G401 (cell line): ENCODE measurements around the gene RNASE12. TPM values are rescaled to one million over a fixed set of nuclear protein-coding genes. Genes with fewer than 3 reads are reported as not detected.

Experiments
- DNase-seq: peaks from one replicate; pipeline ENCODE4 v3.0.0-alpha.2; 2015; ENCODE audit warnings: low spot score
- in situ Hi-C: cut with HindIII; loops from 2 replicates; pipeline ENCODE4 v1.10.0; 2016; ENCODE audit warnings: low sequenced_read_pairs, mixed read lengths
- total RNA-seq: library from RNA; depleted of rRNA; stranded (reverse); fragments of >200 nt; shearing (Covaris generic); gene quantifications from 2 replicates; pipeline ENCODE4 v1.2.3, GENCODE V29; 2014; rRNA removed

Gene RNASE12
- total RNA-seq, 1 experiment from 2014 or later = not detected

- in situ Hi-C loops = no loop called here
These were observed 34.5 kb downstream of the RNASE12 start for GRCh38 chr14:20556500-20557211.

GRCh38 chr14:20555845-20556244, 35.3 kb downstream of the RNASE12 start:
- in situ Hi-C loops = no loop called here
- DNase-seq = no peak

More at GRCh38 chr14:20556500-20557211, 34.5 kb downstream of the RNASE12 start:
- no peak for DNase-seq

- in situ Hi-C loops = no loop called here
- DNase-seq = no peak
These were observed 38.2 kb downstream of the RNASE12 start for GRCh38 chr14:20553024-20553423.

- no peak for DNase-seq
- in situ Hi-C loops = no loop called here
These were observed 39.6 kb downstream of the RNASE12 start for GRCh38 chr14:20551606-20552005.

GRCh38 chr14:20550926-20551325, 40.2 kb downstream of the RNASE12 start:
- in situ Hi-C loops = no loop called here
- no peak for DNase-seq

- in situ Hi-C loops = no loop called here
- DNase-seq = no peak
These were observed 42.6 kb downstream of the RNASE12 start for GRCh38 chr14:20548414-20549158.

GRCh38 chr14:20546877-20547276, 44.3 kb downstream of the RNASE12 start:
- in situ Hi-C loops = no loop called here
- DNase-seq = no peak

Other genes starting within 250 kb of the RNASE12 start
- gene PARP2, start 247.7 kb downstream of the RNASE12 start, total RNA-seq = 12.9 and 17.7 TPM in 2 replicates
- gene TEP1, start 177.9 kb downstream of the RNASE12 start, total RNA-seq = 3.8 and 9.3 TPM in 2 replicates
- gene KLHL33, start 155.2 kb downstream of the RNASE12 start, total RNA-seq = not detected in 2 replicates
- gene OSGEP, start 136.6 kb downstream of the RNASE12 start, total RNA-seq = 46.3 and 60.7 TPM in 2 replicates
- gene APEX1, start 136.2 kb downstream of the RNASE12 start, total RNA-seq = 234 and 289 TPM in 2 replicates
- 37.8 and 40.4 TPM in 2 replicates for gene PIP4P1, start 129.9 kb downstream of the RNASE12 start, total RNA-seq
- gene PNP, start 122.0 kb downstream of the RNASE12 start, total RNA-seq = 131 and 135 TPM in 2 replicates
- not detected in 2 replicates for gene RNASE10, start 85.8 kb downstream of the RNASE12 start, total RNA-seq
- gene RNASE9, start 30.3 kb downstream of the RNASE12 start, total RNA-seq = not detected in 2 replicates
- not detected in 2 replicates for gene RNASE11, start 3.4 kb downstream of the RNASE12 start, total RNA-seq
- gene OR6S1, start 50.3 kb upstream of the RNASE12 start, total RNA-seq = not detected in 2 replicates
- 2.2 and 3.2 TPM in 2 replicates for gene RNASE4, start 93.2 kb upstream of the RNASE12 start, total RNA-seq
- gene ANG, start 97.4 kb upstream of the RNASE12 start, total RNA-seq = 3.4 and 7.1 TPM in 2 replicates
- gene EDDM3A, start 154.5 kb upstream of the RNASE12 start, total RNA-seq = not detected in 2 replicates
- not detected in 2 replicates for gene EDDM3B, start 177.0 kb upstream of the RNASE12 start, total RNA-seq
- gene RNASE6, start 189.9 kb upstream of the RNASE12 start, total RNA-seq = not detected in 2 replicates
- gene RNASE1, start 211.5 kb upstream of the RNASE12 start, total RNA-seq = 0.85 TPM in 1 of 2 replicates, not detected in the other